Left lung (tissue), 10 donors: ENCODE measurements around the gene SUMO3. TPM values are rescaled to one million over a fixed set of nuclear protein-coding genes. Genes with fewer than 3 reads are reported as not detected.

ENCODE experiments used
- ATAC-seq: fragments of 200-7000 bp; cut with Tn5 transposase; one replicate; pipeline ENCODE4 v1.9.1; 2020; ENCODE audit warnings: moderate library complexity
- DNase-seq, 4 donors: peaks; one replicate each; pipeline ENCODE4 v3.0.0-alpha.2; 2013 to 2020
- H3K27ac ChIP-seq, 2 donors: fragments of 200-600 bp; sonication (generic) in 1 of 2; one replicate each; pipeline versions ENCODE4 v1.5.0 to v1.8.0; 2020 to 2021
- H3K27me3 ChIP-seq, 2 donors: fragments of 200-600 bp; sonication (generic) in 1 of 2; one replicate each; pipeline versions ENCODE4 v1.5.0 to v1.8.0; 2020 to 2021
- H3K36me3 ChIP-seq, 2 donors: fragments of 200-600 bp; sonication (generic) in 1 of 2; one replicate each; pipeline versions ENCODE4 v1.5.0 to v1.8.0; 2020 to 2021
- H3K4me1 ChIP-seq, 2 donors: fragments of 200-600 bp; one replicate each; pipeline ENCODE4 v1.8.0; 2021
- H3K4me3 ChIP-seq, 2 donors: fragments of 200-600 bp; sonication (generic) in 1 of 2; one replicate each; pipeline versions ENCODE4 v1.5.0 to v1.8.0; 2020 to 2021; ENCODE audit warnings: mild to moderate bottlenecking in 1 of 2
- H3K9me3 ChIP-seq, 2 donors: fragments of 200-600 bp; sonication (generic) in 1 of 2; one replicate each; pipeline versions ENCODE4 v1.5.0 to v1.8.0; 2020 to 2021
- intact Hi-C, 2 donors: fragments of 100-400 bp; cut with DNase I; formaldehyde crosslinking; loops; one replicate each; pipeline versions ENCODE4 v1.11.2 to v1.14.2; 2022
- polyA plus RNA-seq, 6 donors: library from polyadenylated mRNA; unstranded; fragments of 120-200 nt; gene quantifications; one replicate each; pipeline ENCODE4 v1.2.1, GENCODE V29; 2013; ENCODE audit not compliant: insufficient read length in 6 of 6
- total RNA-seq, 2 donors: library from RNA; stranded (reverse); fragmentation: NEBNext Ultra II Directional; extraction: Animal tissue kit (Norgen Biotek cat#: 25700); gene quantifications; one replicate each; pipeline ENCODE4 v1.2.1, GENCODE V29; 2021
- TF ChIP-seq, protein P1 (sequence below), 2 donors: fragments of 200-600 bp; sonication (generic) in 1 of 2; IDR thresholded peaks; one replicate each; pipeline versions ENCODE4 v1.5.0 to v1.8.0; 2021; ENCODE audit warnings: antibody characterized with exemption in 2 of 2
- donor health status: DM: no; HTN: yes; CAD: no.
- donor health status: DM: no; HTN: no; CAD: no.

Gene SUMO3
- total and polyA plus RNA-seq, 8 donors: 92.4 to 136 (median 118) TPM

DNA sequence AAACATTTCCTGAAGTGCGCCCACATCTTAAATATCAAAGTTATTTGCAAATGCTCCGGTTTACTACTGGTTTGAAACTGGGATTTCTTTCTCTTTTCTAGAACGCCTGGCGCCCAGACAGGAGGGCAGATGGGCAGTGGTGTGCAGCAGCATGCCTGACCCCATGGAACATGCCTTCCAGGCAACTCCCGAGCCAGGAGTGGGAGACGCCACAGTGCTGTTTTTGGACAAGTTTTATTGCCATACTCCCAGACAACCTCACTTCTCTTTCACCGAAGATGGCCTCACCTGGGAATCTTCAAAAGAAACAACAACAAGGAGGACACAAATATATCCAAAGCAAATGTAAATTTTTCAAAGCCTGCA lies 37.7 kb downstream of the SUMO3 start:
- H3K36me3 ChIP-seq: peaks cover 0 to 49% of the 10 kb centered on the region in 2 donors
- TF ChIP-seq, protein P1, sequence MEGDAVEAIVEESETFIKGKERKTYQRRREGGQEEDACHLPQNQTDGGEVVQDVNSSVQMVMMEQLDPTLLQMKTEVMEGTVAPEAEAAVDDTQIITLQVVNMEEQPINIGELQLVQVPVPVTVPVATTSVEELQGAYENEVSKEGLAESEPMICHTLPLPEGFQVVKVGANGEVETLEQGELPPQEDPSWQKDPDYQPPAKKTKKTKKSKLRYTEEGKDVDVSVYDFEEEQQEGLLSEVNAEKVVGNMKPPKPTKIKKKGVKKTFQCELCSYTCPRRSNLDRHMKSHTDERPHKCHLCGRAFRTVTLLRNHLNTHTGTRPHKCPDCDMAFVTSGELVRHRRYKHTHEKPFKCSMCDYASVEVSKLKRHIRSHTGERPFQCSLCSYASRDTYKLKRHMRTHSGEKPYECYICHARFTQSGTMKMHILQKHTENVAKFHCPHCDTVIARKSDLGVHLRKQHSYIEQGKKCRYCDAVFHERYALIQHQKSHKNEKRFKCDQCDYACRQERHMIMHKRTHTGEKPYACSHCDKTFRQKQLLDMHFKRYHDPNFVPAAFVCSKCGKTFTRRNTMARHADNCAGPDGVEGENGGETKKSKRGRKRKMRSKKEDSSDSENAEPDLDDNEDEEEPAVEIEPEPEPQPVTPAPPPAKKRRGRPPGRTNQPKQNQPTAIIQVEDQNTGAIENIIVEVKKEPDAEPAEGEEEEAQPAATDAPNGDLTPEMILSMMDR (IDR thresholded peaks at IDR 0.05): no peak

DNA sequence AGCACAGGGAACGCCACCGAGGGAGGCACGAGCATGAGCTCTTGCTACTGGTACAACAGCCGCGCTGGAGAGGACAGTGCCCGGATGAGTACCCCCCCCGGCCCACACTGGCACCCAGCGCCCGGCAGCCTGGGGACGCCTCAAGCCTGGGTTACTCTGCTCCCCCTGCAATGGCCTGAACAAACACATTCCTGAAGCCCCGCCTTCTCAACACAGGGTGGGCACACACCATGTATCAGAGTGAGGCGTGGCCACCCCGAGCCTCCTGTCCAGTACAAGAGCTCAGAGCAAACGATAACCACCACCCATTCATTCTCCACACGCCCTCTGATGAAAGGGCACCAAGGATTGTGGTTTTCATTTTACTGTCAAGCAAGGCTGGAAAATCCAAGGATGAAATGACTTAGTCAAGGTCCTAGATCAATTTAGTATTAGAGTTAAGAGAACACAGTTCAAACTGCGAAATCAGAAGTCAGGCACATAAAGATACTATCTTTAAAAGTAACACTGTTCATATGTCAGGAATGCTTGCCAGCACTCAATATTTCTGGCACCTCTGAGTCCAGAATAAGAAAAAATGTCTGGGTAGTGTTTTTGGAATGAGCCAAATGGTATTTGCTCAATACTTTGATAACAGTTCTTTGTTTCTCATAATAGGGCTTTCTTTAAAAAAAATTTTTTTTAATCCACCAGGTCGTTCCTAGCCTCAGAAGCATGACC lies 38.3 kb downstream of the SUMO3 start:
- H3K4me3 ChIP-seq: no peak overlapping the region
- TF ChIP-seq, protein P1 (IDR thresholded peaks at IDR 0.05): no peak
- ATAC-seq (no peak), DNase-seq (no peak)
- intact Hi-C loops: no loop called here
- no peaks in the 10 kb centered on the region for H3K9me3 ChIP-seq
- H3K36me3 ChIP-seq: peaks cover 0 to 49% of the 10 kb centered on the region in 2 donors
- H3K27me3 ChIP-seq: no peaks in the 10 kb centered on the region
- no peak overlapping the region for H3K27ac ChIP-seq
- H3K4me1 ChIP-seq: peaks cover 0 to 7% of the 10 kb centered on the region in 2 donors

More for the DNA sequence above, 37.7 kb downstream of the SUMO3 start:
- DNase-seq (no peak), ATAC-seq (no peak)
- Histone ChIP-seq H3K27ac (no peak overlapping the region), H3K4me1 (peaks cover 0 to 9% of the 10 kb centered on the region in 2 donors), H3K27me3 (no peaks in the 10 kb centered on the region), H3K9me3 (no peaks in the 10 kb centered on the region), H3K4me3 (no peak overlapping the region)
- intact Hi-C loops: no loop called here

DNA sequence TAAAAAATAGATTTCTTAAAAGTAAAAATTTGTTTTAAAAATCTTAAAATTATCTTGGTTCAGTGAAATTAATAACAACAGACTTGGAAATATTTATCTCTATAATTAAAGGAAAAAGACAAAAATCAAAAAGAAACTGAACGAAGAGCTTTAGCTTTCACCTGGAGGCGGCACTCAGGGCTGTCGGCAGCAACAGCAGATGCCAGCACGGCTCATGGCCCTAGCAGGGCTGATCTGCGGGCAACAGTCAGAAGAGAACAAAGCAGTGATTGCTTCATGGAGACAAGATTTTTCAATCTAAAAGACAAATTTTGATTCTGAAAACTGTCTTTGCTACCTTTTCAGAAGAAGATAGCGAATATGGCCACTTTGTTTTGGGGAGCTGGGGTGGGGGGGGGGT lies 38.9 kb downstream of the SUMO3 start:
- Histone ChIP-seq H3K27ac (no peak overlapping the region), H3K4me1 (peaks cover 0 to 7% of the 10 kb centered on the region in 2 donors), H3K36me3 (peaks cover 0 to 50% of the 10 kb centered on the region in 2 donors), H3K27me3 (no peaks in the 10 kb centered on the region), H3K4me3 (no peak overlapping the region), H3K9me3 (no peaks in the 10 kb centered on the region)
- TF ChIP-seq, protein P1 (IDR thresholded peaks at IDR 0.05): no peak
- ATAC-seq (no peak), DNase-seq (no peak)
- intact Hi-C loops: no loop called here

DNA sequence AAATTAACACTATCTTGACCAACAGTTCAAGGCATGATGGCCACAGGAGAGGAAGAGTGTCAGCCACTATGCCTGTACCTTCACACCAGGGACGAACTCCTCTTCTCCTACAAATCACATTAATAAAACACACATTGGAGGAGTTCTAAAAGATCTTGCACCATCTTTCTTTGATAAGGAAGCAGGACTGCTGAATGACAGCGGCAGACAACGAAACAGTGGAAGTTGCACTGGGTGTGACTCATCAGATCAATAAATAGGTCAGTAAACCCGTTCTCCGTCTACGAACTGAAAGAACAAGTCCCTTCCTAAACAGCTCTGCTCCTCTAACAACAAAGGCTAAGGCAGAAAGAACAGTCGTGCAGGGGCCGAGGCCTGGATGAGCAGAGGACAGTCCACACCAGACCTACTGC lies 39.4 kb downstream of the SUMO3 start:
- intact Hi-C loops: no loop called here
- TF ChIP-seq, protein P1 (IDR thresholded peaks at IDR 0.05): no peak
- H3K27ac ChIP-seq: no peak overlapping the region
- peaks cover 0 to 54% of the 10 kb centered on the region in 2 donors for H3K36me3 ChIP-seq
- DNase-seq (no peak), ATAC-seq (no peak)
- H3K9me3 ChIP-seq: no peaks in the 10 kb centered on the region
- H3K27me3 ChIP-seq: no peaks in the 10 kb centered on the region
- no peak overlapping the region for H3K4me3 ChIP-seq
- peaks cover 0 to 7% of the 10 kb centered on the region in 2 donors for H3K4me1 ChIP-seq

DNA sequence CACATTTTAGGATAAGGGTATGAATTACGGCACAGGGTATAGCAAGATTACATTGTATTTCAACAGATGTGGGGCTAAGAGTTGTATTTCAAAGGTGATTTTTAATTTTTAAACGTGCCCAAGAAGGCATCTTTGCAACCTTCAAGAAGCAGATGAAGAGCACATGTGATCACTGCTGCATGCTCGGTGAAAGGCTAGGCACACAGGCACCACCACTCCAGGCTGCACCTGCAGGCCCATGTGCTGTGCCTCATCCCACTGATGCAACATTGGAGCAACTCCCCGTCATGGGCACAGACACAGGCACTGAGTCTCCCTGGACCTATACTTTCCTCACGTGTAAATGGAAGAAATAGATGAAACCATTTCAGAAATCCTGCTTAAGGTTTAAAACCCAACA lies 39.8 kb downstream of the SUMO3 start:
- DNase-seq (no peak), ATAC-seq (no peak)
- TF ChIP-seq, protein P1 (IDR thresholded peaks at IDR 0.05): no peak
- H3K27me3 ChIP-seq: no peaks in the 10 kb centered on the region
- H3K4me3 ChIP-seq: no peak overlapping the region
- H3K36me3 ChIP-seq: peaks cover 0 to 58% of the 10 kb centered on the region in 2 donors
- H3K9me3 ChIP-seq: no peaks in the 10 kb centered on the region
- H3K4me1 ChIP-seq: peaks cover 0 to 7% of the 10 kb centered on the region in 2 donors
- intact Hi-C loops: no loop called here
- H3K27ac ChIP-seq: no peak overlapping the region
